B cell (primary cell): ENCODE measurements around the gene DOK5. TPM values are rescaled to one million over a fixed set of nuclear protein-coding genes. Genes with fewer than 3 reads are reported as not detected.

Experiments used
- ATAC-seq: fragments of 200-7000 bp; cut with Tn5 transposase; one replicate; pipeline ENCODE4 v1.10.0; 2021; ENCODE audit warnings: low read depth, mild to moderate bottlenecking, moderate number of reproducible peaks, moderate library complexity
- CTCF ChIA-PET: fragments of 350-600 bp; sonication (Branson Sonifier 250); formaldehyde crosslinking; loops from one replicate; lab custom pipeline; 2021; ENCODE audit warnings: antibody characterized with exemption, inconsistent platforms; lab: Charles Lee
- POLR2A ChIA-PET: fragments of 350-600 bp; sonication (Branson Sonifier 250); formaldehyde crosslinking; loops from one replicate; lab custom pipeline; 2021; ENCODE audit warnings: antibody characterized with exemption; lab: Charles Lee
- DNase-seq: peaks from one replicate; pipeline ENCODE4 v3.0.0; 2013
- H2AFZ ChIP-seq: 2 replicates; pipeline ENCODE4 v1.6.1; 2012; ENCODE audit warnings: mild to moderate bottlenecking, low read depth, low read length; ENCODE audit not compliant: insufficient read depth, poor library complexity, severe bottlenecking
- H3K27ac ChIP-seq, 2 donors: 1 replicate in 1 of 2; 2 replicates in 1 of 2; pipeline ENCODE4 v1.5.1; 2012 to 2013; ENCODE audit warnings: low read length in 2 of 2, mild to moderate bottlenecking in 2 of 2, moderate library complexity in 1 of 2
- H3K27me3 ChIP-seq, 4 experiments: fragments of 200-600 bp in 1 of 4; sonication (generic) in 1 of 4; replicated peaks in 1 of 4; 1 replicate in 2 of 4; 2 replicates in 2 of 4; pipeline versions ENCODE4 v1.6.1 to v1.7.0; 2013 to 2016; ENCODE audit warnings: low read length in 3 of 4, mild to moderate bottlenecking in 2 of 4, mixed read lengths in 1 of 4, moderate library complexity in 1 of 4; ENCODE audit not compliant: insufficient read depth in 4 of 4, control insufficient read depth in 3 of 4; ENCODE audit errors: control extremely low read depth in 1 of 4
- H3K36me3 ChIP-seq, 2 experiments: replicated peaks in 1 of 2; 1 replicate in 1 of 2; 2 replicates in 1 of 2; pipeline versions ENCODE4 v1.6.1 to v1.7.1; 2013; ENCODE audit warnings: low read length in 1 of 2; ENCODE audit not compliant: insufficient read depth in 2 of 2, control insufficient read depth in 1 of 2; ENCODE audit errors: control extremely low read depth in 1 of 2, extremely low read depth in 1 of 2
- H3K4me1 ChIP-seq, 2 donors: fragments of 200-600 bp in 1 of 2; sonication (generic) in 1 of 2; 1 replicate in 1 of 2; 2 replicates in 1 of 2; pipeline versions ENCODE4 v1.5.1 to v1.6.1; 2013 to 2017; ENCODE audit warnings: low read length in 2 of 2; ENCODE audit not compliant: control insufficient read depth in 2 of 2, insufficient read depth in 2 of 2
- H3K4me2 ChIP-seq: replicated peaks from 2 replicates; pipeline ENCODE3; 2012; ENCODE audit warnings: mild to moderate bottlenecking, low read depth, low read length; ENCODE audit not compliant: poor library complexity, severe bottlenecking
- H3K4me3 ChIP-seq, 5 experiments: fragments of 200-600 bp in 1 of 5; sonication (generic) in 1 of 5; 1 replicate in 3 of 5; 2 replicates in 2 of 5; pipeline versions ENCODE4 v1.5.1 to v1.7.0; 2011 to 2016; ENCODE audit warnings: low read length in 4 of 5, mild to moderate bottlenecking in 4 of 5, low read depth in 2 of 5, control low read depth in 1 of 5, moderate library complexity in 1 of 5; ENCODE audit not compliant: insufficient read depth in 1 of 5; ENCODE audit errors: control extremely low read depth in 1 of 5, extremely low read depth in 1 of 5
- H3K79me2 ChIP-seq: fragments of 200-600 bp; sonication (generic); one replicate; pipeline ENCODE4 v1.6.0; 2016; ENCODE audit warnings: low read length; ENCODE audit not compliant: control insufficient read depth, insufficient read depth
- H3K9ac ChIP-seq: fragments of 200-600 bp; sonication (generic); 2 replicates; pipeline ENCODE4 v1.6.1; 2017; ENCODE audit warnings: mild to moderate bottlenecking, low read length, moderate library complexity
- H3K9me3 ChIP-seq, 3 donors: one replicate each; pipeline versions ENCODE4 v1.6.1 to v1.7.1; 2013; ENCODE audit warnings: low read length in 2 of 3; ENCODE audit not compliant: control insufficient read depth in 2 of 3, insufficient read depth in 1 of 3; ENCODE audit errors: control extremely low read depth in 1 of 3
- H4K20me1 ChIP-seq: 2 replicates; pipeline ENCODE4 v1.6.0; 2012; ENCODE audit warnings: mild to moderate bottlenecking, low read length; ENCODE audit not compliant: insufficient read depth, control insufficient read depth, poor library complexity, severe bottlenecking
- H3K27ac Mint-ChIP-seq: one replicate; pipeline ENCODE4 v1.8.0; 2021; ENCODE audit warnings: mixed read lengths
- H3K27me3 Mint-ChIP-seq: one replicate; pipeline ENCODE4 v1.8.0; 2021; ENCODE audit warnings: mixed read lengths
- H3K4me1 Mint-ChIP-seq: one replicate; pipeline ENCODE4 v1.8.0; 2021; ENCODE audit warnings: mixed read lengths
- H3K4me3 Mint-ChIP-seq: one replicate; pipeline ENCODE4 v1.8.0; 2021; ENCODE audit warnings: mixed read lengths
- H3K9me3 Mint-ChIP-seq: one replicate; pipeline ENCODE4 v1.8.0; 2022; ENCODE audit warnings: mixed read lengths; ENCODE audit not compliant: insufficient read depth
- EZH2 ChIP-seq: IDR thresholded peaks from 2 replicates; pipeline ENCODE4 v1.6.1; 2012; ENCODE audit warnings: borderline replicate concordance, low read depth, mild to moderate bottlenecking, moderate library complexity, low read length; ENCODE audit not compliant: insufficient read depth, poor library complexity, severe bottlenecking
- WGBS: methylation state at CpG from one replicate; pipeline ENCODE4 v1.1.5; 2013; ENCODE audit warnings: missing lambda C conversion rate; ENCODE audit not compliant: insufficient coverage; 5-methylcytosine and 5-hydroxymethylcytosine counted together
- intact Hi-C: fragments of 100-400 bp; cut with micrococcal nuclease; formaldehyde crosslinking; loops from one replicate; pipeline ENCODE4 v1.10.0; 2022
- polyA plus RNA-seq: library from polyadenylated mRNA; depleted of rRNA; stranded (reverse); fragments of >200 nt; gene quantifications from 2 replicates; pipeline ENCODE4 v1.2.3, GENCODE V29; 2012
- total RNA-seq, 2 donors: library from RNA; stranded (reverse); fragments of 120-200 nt in 1 of 2; gene quantifications; 1 replicate in 1 of 2; 2 replicates in 1 of 2; pipeline versions ENCODE4 v1.2.3 to v1.2.4, GENCODE V29; 2013 to 2022
- TF ChIP-seq, protein P1 (sequence below): fragments of 200-600 bp; IDR thresholded peaks from one replicate; pipeline ENCODE4 v1.8.0; 2022; ENCODE audit warnings: antibody characterized with exemption, mild to moderate bottlenecking

The DOK5 gene
- total and polyA plus RNA-seq, 2 donors (not counting 1 experiment from before 2014, with no cell fraction given) = not detected

DNA sequence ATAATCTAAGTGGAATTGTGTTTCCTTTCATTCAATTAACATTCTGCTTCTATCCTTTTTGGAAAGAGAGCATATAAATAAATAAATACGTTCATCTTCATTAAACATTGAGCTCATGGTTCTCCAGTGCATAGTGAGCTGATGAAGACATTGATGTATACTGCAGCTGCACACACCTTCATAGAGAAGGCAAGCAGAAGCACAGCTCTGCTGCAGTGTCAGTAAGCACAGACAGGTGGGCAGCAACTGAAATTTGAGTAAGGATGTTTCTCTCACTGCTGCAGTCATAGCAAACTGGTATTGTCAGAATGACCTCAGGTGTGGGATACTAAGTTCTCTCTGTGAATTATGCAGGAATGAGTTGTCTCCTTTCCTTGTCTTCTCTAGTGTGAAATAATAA lies 202.9 kb downstream of the DOK5 start:
- Mint-ChIP-seq H3K27me3 (peaks cover 10% of the 10 kb centered on the region), H3K4me1 (no peaks in the 10 kb centered on the region), H3K9me3 (no peaks in the 10 kb centered on the region), H3K4me3 (no peak overlapping the region), H3K27ac (no peak overlapping the region)
- H3K4me2 ChIP-seq = no peak overlapping the region
- intact Hi-C loops = no loop called here
- POLR2A ChIA-PET = no interaction called here
- no peak overlapping the region for H2AFZ ChIP-seq
- H3K36me3 ChIP-seq = no peaks in the 10 kb centered on the region
- CTCF ChIA-PET = interaction anchor here (1.0 to 2.9 kb wide), 2 partner anchors 10 to 26 kb away, joined by 3 to 10 read pairs; no protein-coding TSS in a partner anchor
- no peaks in the 10 kb centered on the region for H3K9me3 ChIP-seq
- no peak overlapping the region for H3K27ac ChIP-seq
- TF ChIP-seq EZH2 = no peak
- TF ChIP-seq, protein P1, sequence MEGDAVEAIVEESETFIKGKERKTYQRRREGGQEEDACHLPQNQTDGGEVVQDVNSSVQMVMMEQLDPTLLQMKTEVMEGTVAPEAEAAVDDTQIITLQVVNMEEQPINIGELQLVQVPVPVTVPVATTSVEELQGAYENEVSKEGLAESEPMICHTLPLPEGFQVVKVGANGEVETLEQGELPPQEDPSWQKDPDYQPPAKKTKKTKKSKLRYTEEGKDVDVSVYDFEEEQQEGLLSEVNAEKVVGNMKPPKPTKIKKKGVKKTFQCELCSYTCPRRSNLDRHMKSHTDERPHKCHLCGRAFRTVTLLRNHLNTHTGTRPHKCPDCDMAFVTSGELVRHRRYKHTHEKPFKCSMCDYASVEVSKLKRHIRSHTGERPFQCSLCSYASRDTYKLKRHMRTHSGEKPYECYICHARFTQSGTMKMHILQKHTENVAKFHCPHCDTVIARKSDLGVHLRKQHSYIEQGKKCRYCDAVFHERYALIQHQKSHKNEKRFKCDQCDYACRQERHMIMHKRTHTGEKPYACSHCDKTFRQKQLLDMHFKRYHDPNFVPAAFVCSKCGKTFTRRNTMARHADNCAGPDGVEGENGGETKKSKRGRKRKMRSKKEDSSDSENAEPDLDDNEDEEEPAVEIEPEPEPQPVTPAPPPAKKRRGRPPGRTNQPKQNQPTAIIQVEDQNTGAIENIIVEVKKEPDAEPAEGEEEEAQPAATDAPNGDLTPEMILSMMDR = no peak
- no peaks in the 10 kb centered on the region for H4K20me1 ChIP-seq
- H3K9ac ChIP-seq = no peak overlapping the region
- H3K27me3 ChIP-seq = peaks cover 0 to 3% (median 0%) of the 10 kb centered on the region in 4 experiments
- H3K79me2 ChIP-seq = no peaks in the 10 kb centered on the region
- no CpG with 5 or more reads among the region's 1 CpG for WGBS
- no peaks in the 10 kb centered on the region for H3K4me1 ChIP-seq
- DNase-seq = no peak
- H3K4me3 ChIP-seq = no peak overlapping the region
- ATAC-seq = no peak

DNA sequence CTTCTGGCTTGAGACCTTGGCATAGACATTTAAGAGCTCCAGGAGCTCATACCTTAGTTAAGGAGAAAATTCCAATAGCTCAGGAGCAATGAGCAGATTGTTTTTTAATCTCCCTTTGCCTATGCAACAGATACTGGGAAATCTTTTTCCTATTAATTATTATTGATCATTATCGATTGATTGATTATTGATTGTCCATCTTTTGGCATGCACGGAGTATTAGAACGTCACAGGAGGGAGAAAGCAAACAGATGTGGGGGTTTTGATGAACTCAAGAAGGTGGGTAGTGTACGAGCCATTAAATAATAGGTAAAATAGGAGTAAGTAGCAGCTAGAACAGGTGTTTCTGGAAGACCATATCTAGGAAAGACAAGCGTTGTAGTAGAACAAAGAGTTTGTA lies 205.0 kb downstream of the DOK5 start:
- TF ChIP-seq, protein P1 = no peak
- no peak for TF ChIP-seq EZH2
- H3K9me3 Mint-ChIP-seq = no peaks in the 10 kb centered on the region
- Histone ChIP-seq H3K4me3 (no peak overlapping the region), H3K79me2 (no peaks in the 10 kb centered on the region), H3K9ac (no peak overlapping the region), H3K4me2 (no peak overlapping the region), H3K27ac (no peak overlapping the region), H3K4me1 (no peaks in the 10 kb centered on the region), H2AFZ (no peak overlapping the region), H3K27me3 (peaks cover 0 to 3% (median 0%) of the 10 kb centered on the region in 4 experiments), H3K9me3 (no peaks in the 10 kb centered on the region), H3K36me3 (no peaks in the 10 kb centered on the region), H4K20me1 (no peaks in the 10 kb centered on the region)
- POLR2A ChIA-PET = no interaction called here
- ATAC-seq (no peak), DNase-seq (no peak)
- H3K4me1 Mint-ChIP-seq = no peaks in the 10 kb centered on the region
- WGBS = 43% methylated on average over 4 of the region's 5 CpGs
- H3K4me3 Mint-ChIP-seq = no peak overlapping the region
- intact Hi-C loops = no loop called here
- CTCF ChIA-PET = interaction anchor here (1.2 to 2.9 kb wide), 4 partner anchors 10 to 30 kb away, joined by 5 to 10 read pairs (median 6); no protein-coding TSS in a partner anchor
- no peak overlapping the region for H3K27ac Mint-ChIP-seq
- peaks cover 14% of the 10 kb centered on the region for H3K27me3 Mint-ChIP-seq
